NCI-H460 (cell line): Measurements from ENCODE around the gene TMEM222. TPM values are rescaled to one million over a fixed set of nuclear protein-coding genes. Genes with fewer than 3 reads are reported as not detected.

Experiments used
- DNase-seq: peaks from one replicate; pipeline ENCODE4 v3.0.0-alpha.2; 2016; ENCODE audit warnings: low read depth; ENCODE audit errors: extremely low read depth
- total RNA-seq: library from RNA; depleted of rRNA; stranded (reverse); fragments of >200 nt; shearing (Covaris generic); gene quantifications from 2 replicates; pipeline ENCODE4 v1.2.3, GENCODE V29; 2014

TMEM222 gene
- total RNA-seq, 1 experiment from 2014 or later, result 17.2 TPM

GRCh38 chr1:27357281-27358037 is 35.5 kb downstream of the TMEM222 start:
- DNase-seq, result no peak

- DNase-seq, result no peak
Observed at GRCh38 chr1:27358038-27358927, 36.3 kb downstream of the TMEM222 start.

GRCh38 chr1:27358928-27359313 is 37.0 kb downstream of the TMEM222 start:
- DNase-seq, result no peak

- DNase-seq, result no peak
Observed at GRCh38 chr1:27359822-27360158, 37.8 kb downstream of the TMEM222 start.

GRCh38 chr1:27360159-27361043 is 38.4 kb downstream of the TMEM222 start:
- no peak for DNase-seq

- no peak for DNase-seq
Observed at GRCh38 chr1:27361044-27361402, 39.1 kb downstream of the TMEM222 start.

- DNase-seq, result no peak
Observed at GRCh38 chr1:27361553-27361952, 39.6 kb downstream of the TMEM222 start.

- no peak for DNase-seq
Observed at GRCh38 chr1:27363766-27364695, 42.1 kb downstream of the TMEM222 start.

GRCh38 chr1:27364696-27365371 is 42.9 kb downstream of the TMEM222 start:
- DNase-seq, result no peak

GRCh38 chr1:27365372-27366112 is 43.6 kb downstream of the TMEM222 start:
- peak; percentile 81 for DNase-seq

- peak; percentile 59 for DNase-seq
Observed at GRCh38 chr1:27366113-27366410, 44.1 kb downstream of the TMEM222 start.

GRCh38 chr1:27366411-27367159 is 44.6 kb downstream of the TMEM222 start, which contains the start of gene MAP3K6:
Gene MAP3K6 (minus strand): TSS chr1:27366961. CDS start chr1:27366597, 364 bp downstream.
- peak; percentile 45 for DNase-seq

GRCh38 chr1:27367160-27367650 is 45.2 kb downstream of the TMEM222 start:
- no peak for DNase-seq

GRCh38 chr1:27368869-27369582 is 47.1 kb downstream of the TMEM222 start:
- no peak for DNase-seq

- no peak for DNase-seq
Observed at GRCh38 chr1:27372022-27372807, 50.3 kb downstream of the TMEM222 start.
